OCI-M2 (cell line): ENCODE data around the gene LIFR.

ENCODE experiments used
- DNase-seq: peaks from one replicate; lab custom pipeline; 2025; ENCODE audit not compliant: unreplicated experiment; lab: John Stamatoyannopoulos, UW

Gene LIFR

GRCh38 chr5:38467353-38468040 is 88.9 kb downstream of the LIFR start:
- DNase-seq, result no peak

GRCh38 chr5:38466424-38467189 is 89.8 kb downstream of the LIFR start:
- no peak for DNase-seq

GRCh38 chr5:38465702-38466423 is 90.6 kb downstream of the LIFR start:
- no peak for DNase-seq

- DNase-seq, result no peak
Measured at GRCh38 chr5:38465061-38465460, 91.4 kb downstream of the LIFR start.

GRCh38 chr5:38463634-38464521 is 92.6 kb downstream of the LIFR start:
- no peak for DNase-seq

GRCh38 chr5:38462976-38463633 is 93.3 kb downstream of the LIFR start:
- DNase-seq, result no peak

- no peak for DNase-seq
Measured at GRCh38 chr5:38458174-38458573, 98.3 kb downstream of the LIFR start.

GRCh38 chr5:38456657-38457399 is 99.6 kb downstream of the LIFR start:
- no peak for DNase-seq

GRCh38 chr5:38455796-38456330 is 100.6 kb downstream of the LIFR start:
- DNase-seq, result no peak

GRCh38 chr5:38453921-38454320 is 102.5 kb downstream of the LIFR start:
- no peak for DNase-seq

GRCh38 chr5:38453506-38453905 is 102.9 kb downstream of the LIFR start:
- no peak for DNase-seq

GRCh38 chr5:38452201-38452600 is 104.2 kb downstream of the LIFR start:
- no peak for DNase-seq

GRCh38 chr5:38451074-38451725 is 105.2 kb downstream of the LIFR start:
- no peak for DNase-seq

GRCh38 chr5:38450627-38451026 is 105.8 kb downstream of the LIFR start:
- DNase-seq, result no peak

GRCh38 chr5:38448568-38449350 is 107.7 kb downstream of the LIFR start:
- no peak for DNase-seq

GRCh38 chr5:38447786-38448185 is 108.7 kb downstream of the LIFR start:
- no peak for DNase-seq

- DNase-seq, result no peak
Measured at GRCh38 chr5:38447056-38447455, 109.4 kb downstream of the LIFR start.

GRCh38 chr5:38446029-38446522 is 110.4 kb downstream of the LIFR start:
- no peak for DNase-seq
